Parathyroid adenoma (tissue), 2 donors: Measurements from ENCODE around the gene CPNE9.

Source experiments
- H2AFZ ChIP-seq: fragments of 300-600 bp; sonication (generic); one replicate; pipeline ENCODE4 v1.7.0; 2017; ENCODE audit warnings: antibody characterized with exemption, mild to moderate bottlenecking
- H3K27ac ChIP-seq: fragments of 300-600 bp; sonication (generic); one replicate; pipeline ENCODE4 v1.7.0; 2017
- H3K27me3 ChIP-seq: fragments of 300-600 bp; sonication (generic); one replicate; pipeline ENCODE4 v1.7.0; 2017; ENCODE audit warnings: low read length; ENCODE audit not compliant: control insufficient read depth, insufficient read depth
- H3K36me3 ChIP-seq: fragments of 300-600 bp; sonication (generic); one replicate; pipeline ENCODE4 v1.7.0; 2017; ENCODE audit warnings: low read length; ENCODE audit not compliant: control insufficient read depth, insufficient read depth
- H3K4me1 ChIP-seq: fragments of 300-600 bp; sonication (generic); one replicate; pipeline ENCODE4 v1.7.0; 2017; ENCODE audit warnings: control low read depth
- H3K4me2 ChIP-seq: fragments of 300-600 bp; sonication (generic); one replicate; pipeline ENCODE4 v1.7.0; 2017; ENCODE audit warnings: low read length
- H3K4me3 ChIP-seq: fragments of 300-600 bp; sonication (generic); one replicate; pipeline ENCODE4 v1.7.0; 2017; ENCODE audit warnings: low read depth, low read length
- H3K79me2 ChIP-seq: fragments of 300-600 bp; sonication (generic); one replicate; pipeline ENCODE4 v1.7.0; 2017; ENCODE audit warnings: control low read depth
- H3K9ac ChIP-seq: fragments of 300-600 bp; sonication (generic); one replicate; pipeline ENCODE4 v1.7.0; 2017; ENCODE audit warnings: mild to moderate bottlenecking
- H3K9me3 ChIP-seq: fragments of 300-600 bp; sonication (generic); one replicate; pipeline ENCODE4 v1.7.0; 2017; ENCODE audit warnings: low read length; ENCODE audit not compliant: control insufficient read depth
- TF ChIP-seq, protein P1 (sequence below): fragments of 300-600 bp; sonication (generic); IDR thresholded peaks from one replicate; pipeline ENCODE4 v1.7.0; 2017; ENCODE audit warnings: antibody characterized with exemption, mild to moderate bottlenecking
- donor health status: primary hyperparathyroidism.

The CPNE9 gene

DNA sequence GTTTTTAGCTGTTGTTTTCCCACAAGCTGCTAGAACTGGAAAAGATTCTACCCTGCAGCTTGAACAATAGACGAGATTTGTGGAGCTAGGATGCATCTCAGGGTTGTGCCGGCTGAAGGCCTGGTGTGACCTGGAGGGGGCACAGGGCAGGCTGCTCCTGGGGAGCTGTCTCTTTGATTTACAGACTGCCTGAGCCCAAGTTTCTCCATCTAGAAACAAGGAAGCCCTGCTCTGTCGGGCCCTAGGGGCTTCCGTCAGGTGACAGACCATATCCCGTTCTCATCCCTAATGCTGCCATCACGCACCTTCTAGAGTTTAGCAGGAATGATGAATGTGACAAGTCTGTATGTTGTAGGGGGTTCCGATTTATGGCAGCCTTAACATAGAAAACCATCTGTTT, 7.9 kb upstream of the CPNE9 start:
- no peak overlapping the region for H3K9ac ChIP-seq
- no peak overlapping the region for H3K4me3 ChIP-seq
- H2AFZ ChIP-seq = no peak overlapping the region
- H3K79me2 ChIP-seq = no peaks in the 10 kb centered on the region
- no peak overlapping the region for H3K27ac ChIP-seq
- no peaks in the 10 kb centered on the region for H3K4me1 ChIP-seq
- TF ChIP-seq, protein P1, sequence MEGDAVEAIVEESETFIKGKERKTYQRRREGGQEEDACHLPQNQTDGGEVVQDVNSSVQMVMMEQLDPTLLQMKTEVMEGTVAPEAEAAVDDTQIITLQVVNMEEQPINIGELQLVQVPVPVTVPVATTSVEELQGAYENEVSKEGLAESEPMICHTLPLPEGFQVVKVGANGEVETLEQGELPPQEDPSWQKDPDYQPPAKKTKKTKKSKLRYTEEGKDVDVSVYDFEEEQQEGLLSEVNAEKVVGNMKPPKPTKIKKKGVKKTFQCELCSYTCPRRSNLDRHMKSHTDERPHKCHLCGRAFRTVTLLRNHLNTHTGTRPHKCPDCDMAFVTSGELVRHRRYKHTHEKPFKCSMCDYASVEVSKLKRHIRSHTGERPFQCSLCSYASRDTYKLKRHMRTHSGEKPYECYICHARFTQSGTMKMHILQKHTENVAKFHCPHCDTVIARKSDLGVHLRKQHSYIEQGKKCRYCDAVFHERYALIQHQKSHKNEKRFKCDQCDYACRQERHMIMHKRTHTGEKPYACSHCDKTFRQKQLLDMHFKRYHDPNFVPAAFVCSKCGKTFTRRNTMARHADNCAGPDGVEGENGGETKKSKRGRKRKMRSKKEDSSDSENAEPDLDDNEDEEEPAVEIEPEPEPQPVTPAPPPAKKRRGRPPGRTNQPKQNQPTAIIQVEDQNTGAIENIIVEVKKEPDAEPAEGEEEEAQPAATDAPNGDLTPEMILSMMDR = no peak
- no peaks in the 10 kb centered on the region for H3K9me3 ChIP-seq
- no peaks in the 10 kb centered on the region for H3K27me3 ChIP-seq
- no peak overlapping the region for H3K4me2 ChIP-seq
- H3K36me3 ChIP-seq = no peaks in the 10 kb centered on the region

DNA sequence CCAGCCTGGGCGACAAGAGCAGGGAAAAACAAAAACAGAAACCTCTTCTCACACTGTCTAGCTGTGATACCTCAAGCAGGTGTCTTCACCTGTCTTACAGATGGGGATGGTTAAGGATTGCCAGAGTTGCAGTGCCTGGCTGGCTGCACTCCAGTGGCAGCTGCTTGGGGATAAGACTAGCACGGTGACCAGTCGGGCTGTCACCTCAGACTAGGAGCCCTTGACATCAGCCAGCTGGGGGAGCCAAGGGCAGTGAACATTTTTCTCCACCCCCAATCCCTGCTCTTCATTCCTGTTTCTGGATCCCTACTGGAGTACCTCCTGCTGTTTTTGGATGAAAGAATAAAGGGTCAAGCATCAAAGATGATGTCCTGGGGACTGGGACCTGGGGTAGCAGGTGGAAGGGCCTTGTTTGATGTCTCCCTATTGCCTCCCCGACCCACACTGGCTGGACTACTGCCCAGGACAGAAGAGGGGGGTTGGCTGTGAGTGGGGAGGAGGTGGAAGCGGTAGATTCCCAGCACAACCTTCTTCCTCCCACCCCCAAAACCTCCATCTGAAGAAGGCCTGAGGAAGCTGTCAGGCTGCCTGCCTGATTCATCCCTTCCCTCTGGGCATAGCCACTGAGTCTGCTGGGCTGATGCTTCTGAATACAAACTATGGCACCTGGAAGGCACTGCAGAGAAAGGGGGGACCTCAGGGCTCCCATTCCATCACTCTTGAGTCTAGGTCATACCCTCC, 7.0 kb upstream of the CPNE9 start:
- Histone ChIP-seq H3K27ac (no peak overlapping the region), H3K79me2 (no peaks in the 10 kb centered on the region), H3K4me2 (no peak overlapping the region), H3K36me3 (no peaks in the 10 kb centered on the region), H3K27me3 (no peaks in the 10 kb centered on the region), H3K9ac (no peak overlapping the region), H3K9me3 (no peaks in the 10 kb centered on the region), H3K4me1 (no peaks in the 10 kb centered on the region), H3K4me3 (no peak overlapping the region), H2AFZ (no peak overlapping the region)
- TF ChIP-seq, protein P1 = no peak

DNA sequence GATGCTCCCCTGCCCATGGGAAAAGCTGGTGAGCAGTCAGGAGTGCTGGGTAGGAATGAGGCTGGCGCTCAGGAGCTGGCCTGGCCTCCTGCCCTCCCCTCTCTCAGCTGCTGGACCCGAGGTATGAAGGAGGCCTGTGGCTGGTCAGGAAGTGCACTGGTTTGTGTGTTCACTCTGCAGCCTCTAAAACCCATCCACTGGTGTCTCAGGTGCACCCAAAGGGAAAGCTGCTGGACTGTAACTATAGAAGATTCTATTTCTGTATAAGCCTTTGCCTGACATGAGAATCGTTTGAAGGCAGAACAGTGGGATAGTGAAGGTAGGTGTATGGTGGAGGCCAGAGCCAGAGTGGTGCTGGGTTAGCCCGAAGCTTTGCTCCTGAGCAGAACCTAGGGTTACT, 5.7 kb upstream of the CPNE9 start:
- no peak overlapping the region for H2AFZ ChIP-seq
- H3K36me3 ChIP-seq = no peaks in the 10 kb centered on the region
- H3K27me3 ChIP-seq = no peaks in the 10 kb centered on the region
- H3K9me3 ChIP-seq = no peaks in the 10 kb centered on the region
- no peak overlapping the region for H3K27ac ChIP-seq
- H3K4me3 ChIP-seq = no peak overlapping the region
- H3K4me2 ChIP-seq = no peak overlapping the region
- H3K9ac ChIP-seq = no peak overlapping the region
- TF ChIP-seq, protein P1 = no peak
- H3K4me1 ChIP-seq = no peaks in the 10 kb centered on the region
- no peaks in the 10 kb centered on the region for H3K79me2 ChIP-seq

DNA sequence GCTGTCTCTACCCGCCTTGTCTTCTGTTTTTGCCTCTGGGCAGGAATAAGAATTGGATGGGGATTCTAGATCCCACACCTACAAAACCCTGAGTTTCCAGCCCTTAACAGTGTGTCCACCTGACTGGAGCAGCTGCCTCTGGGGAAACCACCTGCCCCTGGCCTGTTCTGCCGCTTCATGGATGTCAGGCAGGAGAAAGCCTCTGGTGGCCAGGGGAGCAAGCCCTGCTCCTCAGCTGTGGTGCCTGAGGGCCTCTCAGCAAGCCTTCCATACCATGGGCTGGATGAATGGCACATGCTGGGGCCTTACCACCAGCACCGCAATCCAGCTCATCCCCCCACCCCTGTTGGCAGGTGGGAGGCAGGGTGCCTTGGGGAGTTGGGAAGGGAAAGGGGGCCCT, 5.3 kb upstream of the CPNE9 start:
- H3K79me2 ChIP-seq = no peaks in the 10 kb centered on the region
- no peaks in the 10 kb centered on the region for H3K9me3 ChIP-seq
- no peak overlapping the region for H3K4me2 ChIP-seq
- H3K27ac ChIP-seq = no peak overlapping the region
- no peak overlapping the region for H3K9ac ChIP-seq
- H3K4me3 ChIP-seq = no peak overlapping the region
- H3K36me3 ChIP-seq = no peaks in the 10 kb centered on the region
- TF ChIP-seq, protein P1 = no peak
- H2AFZ ChIP-seq = no peak overlapping the region
- H3K4me1 ChIP-seq = no peaks in the 10 kb centered on the region
- H3K27me3 ChIP-seq = no peaks in the 10 kb centered on the region

DNA sequence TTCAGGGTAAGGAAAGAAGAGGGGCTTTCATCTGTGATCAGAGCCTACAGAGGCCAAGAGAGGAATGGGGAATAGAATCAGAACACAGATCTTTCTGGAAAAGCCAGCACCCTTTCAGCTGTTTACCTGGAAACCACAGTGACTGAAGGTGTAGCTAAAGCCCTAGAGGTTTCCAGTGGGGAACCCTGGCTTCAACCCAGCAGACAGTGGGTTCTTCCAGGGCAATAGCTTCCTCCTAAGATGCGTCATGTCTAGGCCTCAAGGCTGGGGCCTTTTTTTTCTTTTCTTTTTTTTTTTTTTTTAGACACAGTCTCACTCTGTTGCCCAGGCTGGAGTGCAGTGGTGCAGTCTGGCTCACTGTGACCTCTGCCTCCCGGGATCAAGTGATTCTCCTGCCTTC, 3.1 kb upstream of the CPNE9 start:
- no peaks in the 10 kb centered on the region for H3K36me3 ChIP-seq
- no peak overlapping the region for H3K4me3 ChIP-seq
- no peak overlapping the region for H2AFZ ChIP-seq
- H3K4me1 ChIP-seq = no peaks in the 10 kb centered on the region
- no peaks in the 10 kb centered on the region for H3K79me2 ChIP-seq
- no peak overlapping the region for H3K4me2 ChIP-seq
- H3K9me3 ChIP-seq = no peaks in the 10 kb centered on the region
- H3K9ac ChIP-seq = no peak overlapping the region
- no peaks in the 10 kb centered on the region for H3K27me3 ChIP-seq
- H3K27ac ChIP-seq = no peak overlapping the region
- TF ChIP-seq, protein P1 = no peak
